H1 (cell line): Measurements from ENCODE around the gene HNRNPA1. TPM values are rescaled to one million over a fixed set of nuclear protein-coding genes. Genes with fewer than 3 reads are reported as not detected.
"Not testable (repeated sequence)": the region's sequence is repeated elsewhere in the genome, so short reads cannot be mapped to it uniquely, and the experiment has no call there.

Experiments used
- CTCF ChIA-PET: fragments of 300-600 bp; sonication (Branson Sonifier 250); formaldehyde crosslinking; loops from one replicate; lab custom pipeline; 2021; ENCODE audit not compliant: partially characterized antibody; lab: Charles Lee
- POLR2A ChIA-PET: fragments of 300-600 bp; sonication (Branson Sonifier 250); formaldehyde crosslinking; loops from one replicate; lab custom pipeline; 2021; ENCODE audit warnings: inconsistent platforms; ENCODE audit not compliant: partially characterized antibody; lab: Charles Lee
- DNase-seq, 2 experiments: peaks; one replicate each; pipeline versions ENCODE4 v3.0.0 to v3.0.0-alpha.2; 2010 to 2022; ENCODE audit warnings: low spot score in 2 of 2, low read depth in 1 of 2, mixed read lengths in 1 of 2
- FAIRE-seq: peaks from 2 replicates; lab custom pipeline; 2011; peaks lifted over from hg19 to GRCh38; lab: Jason Lieb, UNC
- H2AFZ ChIP-seq: 2 replicates; pipeline ENCODE4 v1.8.1; 2012; ENCODE audit warnings: low read length, inconsistent platforms
- H2AK5ac ChIP-seq: 2 replicates; pipeline ENCODE4 v1.6.1; 2013; ENCODE audit warnings: low read depth, low read length
- H2BK120ac ChIP-seq: replicated peaks from 2 replicates; pipeline ENCODE3; 2013; ENCODE audit warnings: low read depth, low read length, inconsistent platforms
- H2BK12ac ChIP-seq: 2 replicates; pipeline ENCODE4 v1.6.1; 2013; ENCODE audit warnings: low read depth, low read length
- H2BK15ac ChIP-seq: 2 replicates; pipeline ENCODE4 v1.6.1; 2013; ENCODE audit warnings: low read length
- H2BK20ac ChIP-seq: 2 replicates; pipeline ENCODE4 v1.6.1; 2013; ENCODE audit warnings: low read length
- H2BK5ac ChIP-seq: 2 replicates; pipeline ENCODE4 v1.6.1; 2013; ENCODE audit warnings: low read depth, low read length
- H3K14ac ChIP-seq: 2 replicates; pipeline ENCODE4 v1.6.1; 2013; ENCODE audit warnings: inconsistent platforms; ENCODE audit not compliant: insufficient read length
- H3K18ac ChIP-seq: 2 replicates; pipeline ENCODE4 v1.6.1; 2013; ENCODE audit warnings: low read length; ENCODE audit errors: extremely low read depth
- H3K23ac ChIP-seq: 2 replicates; pipeline ENCODE4 v1.6.1; 2013; ENCODE audit warnings: inconsistent platforms; ENCODE audit not compliant: insufficient read length
- H3K23me2 ChIP-seq: 2 replicates; pipeline ENCODE4 v1.6.1; 2013; ENCODE audit warnings: low read depth, low read length
- H3K27ac ChIP-seq: 2 replicates; pipeline ENCODE4 v1.6.1; 2011; ENCODE audit warnings: low read depth, low read length, inconsistent platforms
- H3K27me3 ChIP-seq, 4 experiments: replicated peaks in 1 of 4; 1 replicate in 1 of 4; 2 replicates in 3 of 4; pipeline versions ENCODE4 v1.6.1 to v1.8.1; 2011 to 2013; ENCODE audit warnings: low read length in 3 of 4, mild to moderate bottlenecking in 3 of 4, inconsistent platforms in 2 of 4, mixed read lengths in 2 of 4, moderate library complexity in 1 of 4; ENCODE audit not compliant: control insufficient read depth in 3 of 4, insufficient read depth in 3 of 4; ENCODE audit errors: extremely low read depth in 1 of 4
- H3K36me3 ChIP-seq, 4 experiments: 2 replicates each; pipeline versions ENCODE4 v1.6.1 to v1.8.1; 2011 to 2013; ENCODE audit warnings: mild to moderate bottlenecking in 4 of 4, low read length in 3 of 4, moderate library complexity in 2 of 4, control low read depth in 1 of 4, inconsistent platforms in 1 of 4; ENCODE audit not compliant: insufficient read depth in 4 of 4, control insufficient read depth in 2 of 4
- H3K4ac ChIP-seq: replicated peaks from 2 replicates; pipeline ENCODE3; 2013; ENCODE audit warnings: low read length, low read depth, mixed read lengths, inconsistent platforms; ENCODE audit not compliant: insufficient read length
- H3K4me1 ChIP-seq, 4 experiments: replicated peaks in 1 of 4; 1 replicate in 1 of 4; 2 replicates in 3 of 4; pipeline versions ENCODE4 v1.6.1 to v1.8.1; 2011 to 2013; ENCODE audit warnings: low read length in 3 of 4, inconsistent platforms in 2 of 4, mixed read lengths in 1 of 4; ENCODE audit not compliant: insufficient read depth in 4 of 4, control insufficient read depth in 3 of 4
- H3K4me2 ChIP-seq, 2 experiments: 2 replicates each; pipeline versions ENCODE4 v1.6.1 to v1.8.1; 2011 to 2013; ENCODE audit warnings: low read depth in 2 of 2, low read length in 2 of 2, control low read depth in 1 of 2, inconsistent platforms in 1 of 2, mild to moderate bottlenecking in 1 of 2; ENCODE audit not compliant: insufficient read depth in 1 of 2
- H3K4me3 ChIP-seq, 4 experiments: fragments of 200-600, 300-600 bp in 1 of 4; sonication (generic), shearing (Covaris generic), sonication (Bioruptor Twin) in 1 of 4; 2 replicates each; pipeline versions ENCODE4 v1.5.1 to v1.8.1; 2011 to 2016; ENCODE audit warnings: low read length in 4 of 4, low read depth in 3 of 4, control low read depth in 2 of 4, inconsistent platforms in 2 of 4, mild to moderate bottlenecking in 2 of 4, mixed read lengths in 1 of 4, moderate library complexity in 1 of 4; ENCODE audit not compliant: insufficient read depth in 2 of 4; ENCODE audit errors: extremely low read depth in 1 of 4
- H3K56ac ChIP-seq: replicated peaks from 2 replicates; pipeline ENCODE3; 2013; ENCODE audit warnings: low read depth, mild to moderate bottlenecking, mixed read lengths, low read length, inconsistent platforms; ENCODE audit not compliant: insufficient read length
- H3K79me1 ChIP-seq: 2 replicates; pipeline ENCODE4 v1.6.1; 2013; ENCODE audit warnings: low read depth, low read length, control low read depth
- H3K79me2 ChIP-seq, 2 experiments: 2 replicates each; pipeline versions ENCODE4 v1.6.1 to v1.8.1; 2012 to 2013; ENCODE audit warnings: low read length in 2 of 2, mild to moderate bottlenecking in 2 of 2, inconsistent platforms in 1 of 2; ENCODE audit not compliant: insufficient read depth in 2 of 2, control insufficient read depth in 1 of 2
- H3K9ac ChIP-seq, 4 experiments: replicated peaks in 1 of 4; 1 replicate in 1 of 4; 2 replicates in 3 of 4; pipeline versions ENCODE4 v1.6.1 to v1.8.1; 2011 to 2013; ENCODE audit warnings: low read depth in 3 of 4, low read length in 3 of 4, control low read depth in 2 of 4, mild to moderate bottlenecking in 2 of 4, moderate library complexity in 2 of 4, inconsistent platforms in 1 of 4; ENCODE audit errors: extremely low read depth in 1 of 4
- H3K9me3 ChIP-seq, 2 experiments: 2 replicates each; pipeline versions ENCODE4 v1.6.1 to v1.8.1; 2012 to 2013; ENCODE audit warnings: mild to moderate bottlenecking in 2 of 2, moderate library complexity in 2 of 2, control low read depth in 1 of 2, inconsistent platforms in 1 of 2, low read depth in 1 of 2, low read length in 1 of 2, mixed read lengths in 1 of 2; ENCODE audit not compliant: insufficient read depth in 2 of 2
- H4K20me1 ChIP-seq, 2 experiments: replicated peaks in 1 of 2; 2 replicates each; pipeline versions ENCODE3 to v1.8.1; 2011 to 2013; ENCODE audit warnings: inconsistent platforms in 2 of 2, low read length in 2 of 2, mild to moderate bottlenecking in 1 of 2; ENCODE audit not compliant: insufficient read depth in 2 of 2, control insufficient read depth in 1 of 2
- H4K5ac ChIP-seq: 2 replicates; pipeline ENCODE4 v1.6.1; 2013; ENCODE audit warnings: low read length, low read depth, mixed read lengths, inconsistent platforms; ENCODE audit not compliant: insufficient read length
- H4K8ac ChIP-seq: 2 replicates; pipeline ENCODE4 v1.8.0; 2013; ENCODE audit warnings: mild to moderate bottlenecking, moderate library complexity, low read length, inconsistent platforms; ENCODE audit not compliant: insufficient read depth; ENCODE audit errors: extremely low read depth
- H4K91ac ChIP-seq: replicated peaks from 2 replicates; pipeline ENCODE3; 2013; ENCODE audit warnings: low read length, mixed read lengths, inconsistent platforms; ENCODE audit not compliant: insufficient read length
- WGBS, 2 experiments: shearing (Covaris generic) in 1 of 2; methylation state at CpG; one replicate each; pipeline versions ENCODE4 v1.1.6 to v1.1.7; 2013 to 2015; ENCODE audit warnings: low lambda C conversion rate in 2 of 2, mixed read lengths in 2 of 2, inconsistent platforms in 1 of 2, low coverage in 1 of 2, missing lambda C conversion rate in 1 of 2; ENCODE audit not compliant: insufficient replicate concordance in 2 of 2, insufficient coverage in 1 of 2, insufficient read length in 1 of 2; ENCODE audit errors: extremely low coverage in 1 of 2, missing lambda C conversion rate in 1 of 2; 5-methylcytosine and 5-hydroxymethylcytosine counted together
- polyA plus RNA-seq, 7 experiments: library from polyadenylated mRNA; depleted of rRNA in 3 of 7; stranded (reverse) in 5 of 7; unstranded in 2 of 7; fragments of >200 nt in 5 of 7; fragments of 200-250 nt in 2 of 7; gene quantifications; 1 replicate in 5 of 7; 2 replicates in 1 of 7; 4 replicates in 1 of 7; pipeline versions ENCODE4 v1.2.1 to v1.2.3, GENCODE V29; 2011 to 2013; ENCODE audit warnings: missing spikeins in 2 of 7, mixed read lengths in 2 of 7
- total RNA-seq: library from RNA; stranded (reverse); fragmentation: NEBNext Ultra II Directional; extraction: Animal tissue kit (Norgen Biotek cat#: 25700); gene quantifications from 2 replicates; pipeline ENCODE4 v1.2.1, GENCODE V29; 2021

The HNRNPA1 gene
- total and polyA plus RNA-seq, 2 of the 8 experiments (the other 6 are each of a cell fraction or from before 2014, with no cell fraction given), result 835 to 2,738 TPM

GRCh38 chr12:54312309-54312708 is 31.8 kb downstream of the HNRNPA1 start:
- H3K9ac ChIP-seq, H3K79me2 ChIP-seq, H2AFZ ChIP-seq, H3K79me1 ChIP-seq, H4K8ac ChIP-seq, FAIRE-seq, H2BK20ac ChIP-seq, H2AK5ac ChIP-seq, H3K14ac ChIP-seq, H3K56ac ChIP-seq, H4K5ac ChIP-seq, H3K36me3 ChIP-seq, H4K91ac ChIP-seq, H3K18ac ChIP-seq, H3K4me3 ChIP-seq, H3K4me1 ChIP-seq, H2BK120ac ChIP-seq, H2BK12ac ChIP-seq, H3K27ac ChIP-seq, DNase-seq, H3K23ac ChIP-seq, H3K4ac ChIP-seq, H2BK5ac ChIP-seq, H3K23me2 ChIP-seq, H4K20me1 ChIP-seq, H3K27me3 ChIP-seq, H3K9me3 ChIP-seq, H2BK15ac ChIP-seq, H3K4me2 ChIP-seq: not testable (repeated sequence)
- CTCF ChIA-PET, result interaction anchor here (1.0 to 34.6 kb wide), 3 partner anchors 12 to 92 kb away, joined by 3 to 618 read pairs (median 10); partner anchors contain the start of genes COPZ1 and NFE2
- WGBS, 2 experiments, result 94% methylated on average over 7 of the region's 7 CpGs; no CpG with 5 or more reads in 1 of the 2 experiments
- POLR2A ChIA-PET, result interaction anchor here (1.0 to 3.6 kb wide), 6 partner anchors 11 to 32 kb away, joined by 3 to 17 read pairs (median 4); partner anchors contain the start of genes HNRNPA1 and NFE2
